ENCODE measurements around the gene ASIC2.

ASIC2 gene

GRCh38 chr17:33228548-33228947 is 64.5 kb downstream of the ASIC2 start:
- TF ChIP-seq, protein P1, sequence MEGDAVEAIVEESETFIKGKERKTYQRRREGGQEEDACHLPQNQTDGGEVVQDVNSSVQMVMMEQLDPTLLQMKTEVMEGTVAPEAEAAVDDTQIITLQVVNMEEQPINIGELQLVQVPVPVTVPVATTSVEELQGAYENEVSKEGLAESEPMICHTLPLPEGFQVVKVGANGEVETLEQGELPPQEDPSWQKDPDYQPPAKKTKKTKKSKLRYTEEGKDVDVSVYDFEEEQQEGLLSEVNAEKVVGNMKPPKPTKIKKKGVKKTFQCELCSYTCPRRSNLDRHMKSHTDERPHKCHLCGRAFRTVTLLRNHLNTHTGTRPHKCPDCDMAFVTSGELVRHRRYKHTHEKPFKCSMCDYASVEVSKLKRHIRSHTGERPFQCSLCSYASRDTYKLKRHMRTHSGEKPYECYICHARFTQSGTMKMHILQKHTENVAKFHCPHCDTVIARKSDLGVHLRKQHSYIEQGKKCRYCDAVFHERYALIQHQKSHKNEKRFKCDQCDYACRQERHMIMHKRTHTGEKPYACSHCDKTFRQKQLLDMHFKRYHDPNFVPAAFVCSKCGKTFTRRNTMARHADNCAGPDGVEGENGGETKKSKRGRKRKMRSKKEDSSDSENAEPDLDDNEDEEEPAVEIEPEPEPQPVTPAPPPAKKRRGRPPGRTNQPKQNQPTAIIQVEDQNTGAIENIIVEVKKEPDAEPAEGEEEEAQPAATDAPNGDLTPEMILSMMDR (IDR thresholded peaks at IDR 0.05; ENCODE audit: low read depth, low read length, missing control alignments): no peak
- H3K4me3 ChIP-seq (replicated peaks; ENCODE audit: low read depth, low read length): no peak overlapping the region
- DNase-seq (ENCODE audit: extremely low read depth, low read depth): no peak

- TF ChIP-seq, protein P1 (IDR thresholded peaks at IDR 0.05; ENCODE audit: low read depth, low read length, missing control alignments): no peak
- DNase-seq (ENCODE audit: extremely low read depth, low read depth): no peak
- H3K4me3 ChIP-seq (replicated peaks; ENCODE audit: low read depth, low read length): no peak overlapping the region
Observed at GRCh38 chr17:33227911-33228310, 65.2 kb downstream of the ASIC2 start.

DNA sequence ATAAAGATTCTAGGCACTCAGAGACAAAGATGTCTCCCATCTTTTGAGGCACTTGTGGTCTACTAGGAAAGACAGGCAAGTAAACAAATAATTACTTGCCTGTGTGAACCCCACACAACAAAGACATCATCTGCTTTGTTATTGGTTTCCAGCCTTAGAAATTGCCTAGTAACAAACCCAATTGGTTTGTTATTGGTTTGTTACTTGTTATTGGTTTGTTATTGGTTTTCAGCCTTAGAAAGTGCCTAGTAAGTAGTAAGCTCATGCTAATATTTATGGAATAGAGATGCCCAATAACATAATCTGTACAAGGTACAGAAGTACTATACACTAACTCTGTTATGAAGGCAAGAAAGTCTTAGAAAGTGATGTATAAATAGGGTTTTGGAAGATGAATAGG is 67.1 kb downstream of the ASIC2 start:
- H3K4me3 ChIP-seq (replicated peaks; ENCODE audit: low read depth, low read length): no peak overlapping the region
- TF ChIP-seq, protein P1 (IDR thresholded peaks at IDR 0.05; ENCODE audit: low read depth, low read length, missing control alignments): no peak
- no peak for DNase-seq (ENCODE audit: extremely low read depth, low read depth)

GRCh38 chr17:33225509-33225908 is 67.6 kb downstream of the ASIC2 start:
- no peak overlapping the region for H3K4me3 ChIP-seq (replicated peaks; ENCODE audit: low read depth, low read length)
- DNase-seq (ENCODE audit: extremely low read depth, low read depth): no peak
- TF ChIP-seq, protein P1 (IDR thresholded peaks at IDR 0.05; ENCODE audit: low read depth, low read length, missing control alignments): no peak

DNA sequence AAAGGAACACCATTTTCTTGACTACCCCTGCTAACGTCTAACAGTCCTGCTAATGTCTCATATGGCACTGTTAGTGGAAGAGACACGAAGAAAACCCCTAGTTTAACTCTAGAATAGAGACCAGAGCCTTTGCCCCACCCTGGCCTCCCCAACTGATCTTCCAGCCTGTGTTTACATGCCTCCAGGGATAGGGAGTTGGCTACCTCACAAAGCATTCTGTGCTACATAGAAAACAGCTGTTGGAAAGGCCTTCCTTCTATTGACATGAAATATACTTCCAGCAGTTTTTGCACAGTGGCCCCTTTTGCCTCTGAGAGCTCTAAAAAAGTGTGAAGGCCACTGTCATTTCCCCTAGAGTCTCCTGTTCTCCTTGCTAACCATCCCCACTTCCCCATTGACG is 73.1 kb downstream of the ASIC2 start:
- TF ChIP-seq, protein P1 (IDR thresholded peaks at IDR 0.05; ENCODE audit: low read depth, low read length, missing control alignments): no peak
- DNase-seq (ENCODE audit: extremely low read depth, low read depth): no peak
- no peak overlapping the region for H3K4me3 ChIP-seq (replicated peaks; ENCODE audit: low read depth, low read length)

GRCh38 chr17:33218698-33219601 is 74.1 kb downstream of the ASIC2 start:
- no peak overlapping the region for H3K4me3 ChIP-seq (replicated peaks; ENCODE audit: low read depth, low read length)
- no peak for DNase-seq (ENCODE audit: extremely low read depth, low read depth)
- TF ChIP-seq, protein P1 (IDR thresholded peaks at IDR 0.05; ENCODE audit: low read depth, low read length, missing control alignments): no peak
